NCI-H146 treated with DMSO at 0.1 percent for 48 hours (cell line): ENCODE data around the gene PLXNA3.

Source experiments
- DNase-seq: peaks from one replicate; lab custom pipeline; 2025; ENCODE audit not compliant: unreplicated experiment; lab: John Stamatoyannopoulos, UW

PLXNA3 gene

DNA sequence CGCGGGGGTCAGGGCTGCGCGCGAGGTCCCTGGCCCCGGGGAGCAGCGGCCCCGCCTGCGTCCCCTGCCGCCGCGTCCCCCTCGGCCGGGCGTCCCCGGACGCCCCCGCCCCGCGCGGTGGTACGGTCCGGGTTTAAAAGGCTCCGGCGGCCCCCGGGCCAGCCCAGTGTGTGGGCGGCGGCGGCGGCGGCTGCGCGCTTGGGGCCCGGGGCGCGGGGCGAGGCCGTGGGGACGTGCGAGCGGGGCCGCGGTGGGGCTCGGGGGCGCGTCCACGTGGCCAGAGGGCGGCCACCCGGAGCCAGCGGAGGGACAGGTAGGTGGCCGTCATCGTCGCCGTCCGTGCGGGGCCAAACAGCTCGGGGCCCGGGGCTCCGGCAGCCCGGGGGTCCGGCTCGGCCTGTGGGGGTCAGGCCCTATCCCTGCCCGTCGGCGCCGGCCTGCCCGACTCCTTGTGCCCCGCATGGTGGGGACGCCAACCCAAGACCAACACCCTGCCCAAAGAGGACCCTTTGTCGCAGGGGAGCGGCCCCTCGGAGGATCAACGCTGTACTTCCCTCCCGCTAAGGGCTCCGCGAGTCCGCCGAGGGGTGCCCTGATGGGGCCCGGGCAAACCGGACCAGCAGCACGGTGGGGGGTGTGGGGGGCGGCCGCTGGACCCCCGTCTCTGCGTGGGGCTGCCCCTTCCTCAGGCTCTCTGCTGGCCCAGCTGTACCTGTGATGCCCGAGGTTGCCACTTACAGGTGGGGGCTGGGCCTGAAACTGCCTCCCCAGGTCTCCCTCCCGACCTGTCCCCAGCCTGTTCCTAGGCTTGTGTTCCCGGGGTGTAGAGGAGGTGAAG lies at the start of gene PLXNA3:
PLXNA3 (plus strand) TSS at position 166 of the 838 bp plus-strand sequence. CDS start 1,903 bp downstream, outside the sequence.
- DNase-seq = no peak

- DNase-seq = no peak
Observed at GRCh38 chrX:154408659-154409221, 49.3 kb upstream of the PLXNA3 start.

GRCh38 chrX:154409222-154409871 lies 48.7 kb upstream of the PLXNA3 start, which contains the start of gene DNASE1L1:
TSS of gene DNASE1L1 (minus strand) at chrX:154409254. CDS start at chrX:154405568, 3,686 bp downstream.
- no peak for DNase-seq

DNA sequence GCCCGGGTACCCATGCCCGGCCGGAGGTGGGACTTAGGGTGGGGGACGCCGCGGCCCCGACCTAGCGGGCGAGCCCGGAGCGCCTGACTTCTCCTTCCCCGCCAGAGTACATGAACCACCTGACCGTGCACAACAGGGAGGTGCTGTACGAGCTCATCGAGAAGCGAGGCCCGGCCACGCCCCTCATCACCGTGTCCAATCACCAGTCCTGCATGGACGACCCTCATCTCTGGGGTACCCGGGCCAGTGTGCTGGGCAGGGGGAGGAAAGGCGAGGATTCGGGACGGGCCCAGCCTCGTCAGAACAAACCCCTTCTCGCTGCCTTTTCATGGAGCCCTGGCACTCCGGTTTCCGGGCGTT lies 46.1 kb upstream of the PLXNA3 start:
- peak; percentile 20 for DNase-seq

- no peak for DNase-seq
Observed at GRCh38 chrX:154412468-154412867, 45.6 kb upstream of the PLXNA3 start.

DNA sequence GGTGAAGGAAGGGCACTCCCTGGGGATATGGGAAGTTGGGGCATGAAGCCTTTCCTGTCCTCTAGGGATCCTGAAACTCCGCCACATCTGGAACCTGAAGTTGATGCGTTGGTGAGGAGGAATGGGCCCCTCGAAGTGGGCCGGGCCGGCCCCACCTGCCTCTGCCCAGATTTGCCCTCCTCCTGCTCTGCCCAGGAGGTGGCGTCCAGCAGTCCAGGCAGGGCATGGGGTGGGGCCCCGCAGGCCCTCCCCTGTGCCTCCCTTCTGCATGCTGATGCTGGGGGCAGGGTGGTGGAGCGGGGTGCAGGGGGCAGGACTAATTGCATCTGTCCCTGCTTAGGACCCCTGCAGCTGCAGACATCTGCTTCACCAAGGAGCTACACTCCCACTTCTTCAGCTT lies 44.9 kb upstream of the PLXNA3 start:
- no peak for DNase-seq

- DNase-seq = peak; percentile 12
Observed at GRCh38 chrX:154417157-154417556, 40.9 kb upstream of the PLXNA3 start.

- DNase-seq = no peak
Observed at GRCh38 chrX:154419189-154419588, 38.9 kb upstream of the PLXNA3 start.

- DNase-seq = no peak
Observed at GRCh38 chrX:154419688-154420401, 38.2 kb upstream of the PLXNA3 start.

DNA sequence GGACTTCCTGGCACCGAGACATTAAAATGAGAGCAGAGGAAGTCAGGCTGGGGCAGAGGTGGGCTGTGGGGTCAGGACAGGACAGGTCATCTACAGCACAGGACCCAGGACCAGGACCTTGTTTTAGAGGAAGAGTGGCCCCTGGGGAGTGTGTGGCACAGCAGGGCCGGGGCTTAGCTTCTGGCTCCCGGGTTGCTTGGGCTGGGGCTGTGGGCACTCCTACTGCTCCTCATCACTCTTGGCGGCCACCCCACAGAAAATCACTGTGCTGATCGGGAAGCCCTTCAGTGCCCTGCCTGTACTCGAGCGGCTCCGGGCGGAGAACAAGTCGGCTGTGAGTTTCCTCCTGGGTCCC lies 37.7 kb upstream of the PLXNA3 start:
- no peak for DNase-seq

DNA sequence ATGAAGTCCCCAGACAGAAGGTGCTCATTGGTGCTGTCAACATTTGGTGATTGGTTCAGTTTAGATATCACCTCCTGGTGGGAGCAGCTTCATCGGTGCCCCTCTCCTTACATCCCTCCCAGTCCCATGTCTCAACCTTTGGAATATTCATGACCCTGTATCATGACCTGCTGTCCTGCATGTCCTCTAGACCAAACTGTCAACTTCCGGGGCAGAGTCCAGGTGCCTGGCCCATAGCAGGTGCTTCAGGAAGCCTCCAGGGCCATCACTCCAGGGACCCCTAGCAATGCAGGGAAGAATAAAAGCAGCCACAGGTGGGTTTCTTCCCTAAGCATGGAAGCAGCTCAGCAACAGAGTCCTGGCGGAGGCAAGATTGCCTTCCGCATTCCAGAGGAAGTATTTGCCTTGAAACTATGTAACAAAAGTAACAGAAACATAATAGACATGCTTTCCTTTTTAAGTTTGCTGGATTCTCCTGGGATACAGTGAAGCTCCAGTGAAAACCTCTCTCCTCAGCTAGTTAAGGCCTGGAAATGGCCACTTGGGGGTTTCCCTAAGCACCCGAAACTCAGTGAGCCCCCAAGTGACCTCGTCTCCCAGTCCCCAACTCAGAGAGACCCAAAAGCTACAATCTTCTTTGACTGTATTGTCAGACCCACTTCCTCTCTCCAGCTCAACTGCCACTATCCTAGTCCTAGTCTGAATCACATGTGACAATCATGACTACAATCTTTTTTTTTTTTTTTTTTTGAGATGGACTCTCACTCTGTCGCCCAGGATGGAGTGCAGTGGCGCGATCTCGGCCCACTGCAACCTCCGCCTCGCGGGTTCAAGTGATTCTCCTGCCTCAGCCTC lies 30.9 kb upstream of the PLXNA3 start:
- no peak for DNase-seq

GRCh38 chrX:154428176-154429171 lies 29.6 kb upstream of the PLXNA3 start, which contains the start of gene ATP6AP1:
TSS of gene ATP6AP1 (plus strand) at chrX:154428677. CDS start at chrX:154428693, 16 bp downstream.
- peak; percentile 81 for DNase-seq

GRCh38 chrX:154429711-154430110 lies 28.4 kb upstream of the PLXNA3 start:
- no peak for DNase-seq

- no peak for DNase-seq
Observed at GRCh38 chrX:154430479-154430878, 27.6 kb upstream of the PLXNA3 start.

DNA sequence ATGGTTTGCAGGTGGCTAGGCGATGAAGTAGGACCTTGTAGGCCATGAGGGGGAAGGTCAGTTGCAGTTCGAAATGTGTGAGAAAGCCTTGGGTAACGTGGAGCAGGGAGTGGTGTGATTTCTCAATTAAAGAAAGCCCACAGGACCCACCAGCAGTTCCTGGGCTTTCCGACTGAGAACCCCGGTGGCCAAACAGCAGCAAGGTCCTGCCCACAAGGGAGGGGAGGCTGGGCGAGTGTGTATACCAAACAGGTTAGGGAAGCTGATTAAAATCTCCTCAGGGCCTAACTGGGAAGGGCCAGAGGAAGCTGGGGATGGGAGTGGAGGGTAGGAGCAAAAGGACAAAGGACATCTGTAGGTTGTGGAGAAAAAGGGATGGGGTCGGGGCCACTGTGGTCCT lies 27.2 kb upstream of the PLXNA3 start:
- no peak for DNase-seq

DNA sequence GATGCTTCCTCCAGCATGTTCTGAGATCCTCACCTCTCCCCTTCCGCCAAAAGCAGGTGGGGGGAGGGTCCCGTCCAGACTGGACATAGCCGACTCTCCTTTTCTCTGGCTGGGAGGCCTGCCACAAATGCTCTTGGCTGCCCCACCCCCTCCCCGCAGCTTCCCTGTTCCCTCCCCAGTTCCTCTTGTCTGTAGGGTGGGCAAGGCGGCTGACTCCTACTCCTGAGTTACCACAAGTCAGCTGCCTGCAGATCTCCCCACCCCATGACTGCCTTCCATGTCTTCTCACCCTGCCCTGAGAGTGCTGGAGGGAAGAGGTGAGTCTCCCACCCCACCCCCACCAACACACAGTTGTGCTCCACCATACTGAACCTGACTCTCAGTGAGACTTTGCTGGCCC lies 26.7 kb upstream of the PLXNA3 start:
- DNase-seq = no peak

DNA sequence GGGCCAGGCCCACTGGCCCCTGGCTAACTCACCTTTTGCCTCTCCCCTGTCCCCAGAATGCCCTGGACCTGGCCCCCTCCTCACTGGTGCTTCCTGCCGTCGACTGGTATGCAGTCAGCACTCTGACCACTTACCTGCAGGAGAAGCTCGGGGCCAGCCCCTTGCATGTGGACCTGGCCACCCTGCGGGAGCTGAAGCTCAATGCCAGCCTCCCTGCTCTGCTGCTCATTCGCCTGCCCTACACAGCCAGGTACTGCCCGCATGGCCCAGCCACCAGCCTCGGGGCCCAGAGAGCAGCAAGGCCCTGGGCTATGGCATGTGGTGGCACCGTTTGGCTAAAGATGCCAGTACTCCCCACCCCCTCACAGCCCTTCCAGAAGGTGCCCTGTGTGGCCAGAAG lies 25.9 kb upstream of the PLXNA3 start:
- no peak for DNase-seq

DNA sequence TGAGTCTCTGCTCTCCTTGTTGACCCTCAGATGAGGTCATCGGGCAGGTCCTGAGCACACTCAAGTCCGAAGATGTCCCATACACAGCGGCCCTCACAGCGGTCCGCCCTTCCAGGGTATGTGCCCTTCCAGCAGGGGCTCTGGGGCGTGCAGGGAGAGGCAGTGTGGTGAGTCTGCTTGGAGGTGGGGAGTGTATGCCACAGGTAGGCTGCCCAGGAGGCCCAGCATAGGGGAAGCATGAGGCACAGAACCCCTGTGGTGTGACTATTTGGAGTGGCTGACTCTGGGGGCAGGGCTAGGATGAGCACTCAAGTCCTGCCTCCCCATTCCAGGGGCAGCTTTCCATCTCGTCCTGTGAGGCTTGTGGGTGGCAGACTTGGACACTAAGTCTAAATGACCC lies 24.5 kb upstream of the PLXNA3 start:
- DNase-seq = no peak
